Activated CD8-positive, alpha-beta memory T cell treated with anti-CD3 and anti-CD28 coated beads, Interleukin-2, amount 10 ng/mL, durations not matched to agents 7 days and 5 days (primary cell): ENCODE results near the gene SLC6A19. TPM values are rescaled to one million over a fixed set of nuclear protein-coding genes. Genes with fewer than 3 reads are reported as not detected.

ENCODE experiments used
- ATAC-seq: fragments of 150-1000 bp; cut with Tn5 transposase; one replicate; pipeline ENCODE4 v1.10.0; 2021; ENCODE audit warnings: moderate library complexity
- CTCF ChIA-PET: fragments of 350-600 bp; sonication (Branson Sonifier 250); formaldehyde crosslinking; loops from one replicate; lab custom pipeline; 2021; ENCODE audit warnings: antibody characterized with exemption; lab: Charles Lee
- DNase-seq: peaks from one replicate; pipeline ENCODE4 v3.0.0-alpha.2; 2020
- H3K27ac Mint-ChIP-seq: one replicate; pipeline ENCODE4 v1.8.0; 2021; ENCODE audit warnings: mild to moderate bottlenecking, mixed read lengths
- H3K27me3 Mint-ChIP-seq: one replicate; pipeline ENCODE4 v1.8.0; 2021; ENCODE audit warnings: mixed read lengths
- H3K36me3 Mint-ChIP-seq: one replicate; pipeline ENCODE4 v1.8.0; 2021; ENCODE audit warnings: mild to moderate bottlenecking, mixed read lengths
- H3K4me1 Mint-ChIP-seq: one replicate; pipeline ENCODE4 v1.8.0; 2021; ENCODE audit warnings: mixed read lengths
- H3K4me3 Mint-ChIP-seq: one replicate; pipeline ENCODE4 v1.8.0; 2021; ENCODE audit warnings: mild to moderate bottlenecking, moderate library complexity, mixed read lengths
- H3K9me3 Mint-ChIP-seq: one replicate; pipeline ENCODE4 v1.8.0; 2022; ENCODE audit warnings: low read depth, mixed read lengths
- total RNA-seq, 2 experiments: library from RNA; stranded (reverse); gene quantifications; one replicate each; pipeline ENCODE4 v1.2.3, GENCODE V29; 2021

Gene SLC6A19
- total RNA-seq, 2 experiments from 2014 or later, result not detected

DNA sequence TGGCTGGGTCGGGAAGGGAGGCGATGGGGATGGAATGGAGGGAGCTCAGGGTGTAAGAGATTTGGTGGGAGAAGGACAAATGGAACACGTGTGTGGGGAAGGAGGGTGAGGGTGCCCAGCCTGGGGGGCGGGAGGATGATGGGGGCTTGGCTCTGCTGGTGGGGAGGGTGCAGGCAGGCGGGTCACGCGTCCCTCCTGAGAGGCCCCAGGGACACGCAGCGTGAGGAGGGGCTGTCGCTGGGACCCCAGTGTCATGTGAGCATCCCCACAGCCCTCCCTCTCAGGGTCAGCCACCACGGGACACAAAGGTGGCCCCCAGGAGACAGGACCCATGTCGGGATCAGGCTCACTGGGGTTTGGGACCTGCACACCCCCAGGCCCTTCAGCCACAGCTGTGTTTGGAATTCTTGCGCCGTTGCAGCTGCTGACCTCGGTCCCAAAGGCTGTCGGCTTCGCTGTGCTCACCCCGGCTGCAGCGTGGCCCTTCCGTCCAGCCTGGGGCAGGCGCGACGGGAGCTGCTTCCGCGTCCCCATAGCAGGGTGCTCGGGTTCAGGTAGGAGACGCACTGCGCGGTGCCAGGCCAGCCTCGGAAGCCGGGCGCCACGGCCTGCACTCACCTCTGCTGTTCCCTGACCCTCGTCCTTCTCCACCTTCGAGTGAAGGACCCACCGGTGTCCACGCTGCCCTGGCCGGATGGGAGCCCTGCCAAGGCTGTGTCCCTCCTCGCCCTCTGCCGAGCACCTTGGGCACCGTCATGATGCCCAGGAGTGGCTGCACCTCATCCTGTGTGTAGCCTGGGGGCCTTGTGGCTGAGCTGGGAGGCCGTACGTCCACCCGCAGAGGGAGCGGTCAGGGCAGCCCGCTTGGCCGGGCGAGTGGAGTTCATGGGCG, 5.4 kb downstream of the SLC6A19 start:
- Mint-ChIP-seq H3K27me3 (peaks cover 10% of the 10 kb centered on the region), H3K4me1 (no peaks in the 10 kb centered on the region), H3K9me3 (no peaks in the 10 kb centered on the region), H3K4me3 (no peak overlapping the region), H3K27ac (no peak overlapping the region), H3K36me3 (no peaks in the 10 kb centered on the region)
- ATAC-seq (no peak), DNase-seq (no peak)
- CTCF ChIA-PET, result no interaction called here

- H3K4me3 Mint-ChIP-seq, result no peak overlapping the region
- no peak for ATAC-seq
- CTCF ChIA-PET, result no interaction called here
These were observed 6.2 kb downstream of the SLC6A19 start for GRCh38 chr5:1207555-1207954.

DNA sequence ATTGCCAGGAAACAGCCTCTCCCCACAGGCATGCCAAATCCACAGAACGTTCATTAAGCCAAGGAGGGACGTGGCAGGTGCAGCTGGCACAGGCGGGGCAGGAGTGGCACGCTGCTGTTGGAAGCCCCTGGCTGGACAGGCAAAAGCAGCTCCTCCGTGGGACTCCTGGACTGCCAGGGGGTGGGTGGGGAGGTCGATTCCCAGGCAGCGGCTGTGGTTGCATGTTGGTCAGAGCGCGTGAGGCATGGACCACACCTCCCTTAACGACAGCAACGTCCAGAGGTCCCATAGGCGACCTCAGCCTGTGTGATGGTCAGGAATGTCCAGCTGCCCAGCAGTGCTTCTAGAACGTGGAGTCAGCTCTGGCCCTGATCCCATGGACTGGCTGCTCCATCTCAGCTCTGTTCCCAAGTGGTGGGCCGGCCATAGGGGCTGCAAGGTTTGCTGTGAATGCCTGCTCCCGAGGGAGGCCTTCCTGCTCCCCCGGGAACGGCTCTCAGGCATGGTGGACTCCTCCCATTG, 6.9 kb downstream of the SLC6A19 start:
- H3K27me3 Mint-ChIP-seq, result peaks cover 10% of the 10 kb centered on the region
- H3K4me1 Mint-ChIP-seq, result no peaks in the 10 kb centered on the region
- no peaks in the 10 kb centered on the region for H3K9me3 Mint-ChIP-seq
- DNase-seq (no peak), ATAC-seq (no peak)
- CTCF ChIA-PET, result no interaction called here
- H3K4me3 Mint-ChIP-seq, result no peak overlapping the region
- H3K27ac Mint-ChIP-seq, result no peak overlapping the region
- no peaks in the 10 kb centered on the region for H3K36me3 Mint-ChIP-seq

More at GRCh38 chr5:1207555-1207954, 6.2 kb downstream of the SLC6A19 start:
- H3K4me1 Mint-ChIP-seq, result no peaks in the 10 kb centered on the region
- peaks cover 10% of the 10 kb centered on the region for H3K27me3 Mint-ChIP-seq
- no peaks in the 10 kb centered on the region for H3K9me3 Mint-ChIP-seq
- no peaks in the 10 kb centered on the region for H3K36me3 Mint-ChIP-seq
- no peak overlapping the region for H3K27ac Mint-ChIP-seq
- no peak for DNase-seq

- ATAC-seq (no peak), DNase-seq (no peak)
- no peaks in the 10 kb centered on the region for H3K4me1 Mint-ChIP-seq
- no peaks in the 10 kb centered on the region for H3K36me3 Mint-ChIP-seq
- no peak overlapping the region for H3K4me3 Mint-ChIP-seq
- H3K27me3 Mint-ChIP-seq, result peaks cover 10% of the 10 kb centered on the region
- no peak overlapping the region for H3K27ac Mint-ChIP-seq
- H3K9me3 Mint-ChIP-seq, result no peaks in the 10 kb centered on the region
- CTCF ChIA-PET, result no interaction called here
These were observed 7.5 kb downstream of the SLC6A19 start for GRCh38 chr5:1208743-1209488.

- DNase-seq (no peak), ATAC-seq (no peak)
- CTCF ChIA-PET, result no interaction called here
- Mint-ChIP-seq H3K27me3 (peaks cover 10% of the 10 kb centered on the region), H3K9me3 (no peaks in the 10 kb centered on the region), H3K4me1 (no peaks in the 10 kb centered on the region), H3K4me3 (no peak overlapping the region), H3K36me3 (no peaks in the 10 kb centered on the region), H3K27ac (no peak overlapping the region)
These were observed 8.1 kb downstream of the SLC6A19 start for GRCh38 chr5:1209489-1209852.

DNA sequence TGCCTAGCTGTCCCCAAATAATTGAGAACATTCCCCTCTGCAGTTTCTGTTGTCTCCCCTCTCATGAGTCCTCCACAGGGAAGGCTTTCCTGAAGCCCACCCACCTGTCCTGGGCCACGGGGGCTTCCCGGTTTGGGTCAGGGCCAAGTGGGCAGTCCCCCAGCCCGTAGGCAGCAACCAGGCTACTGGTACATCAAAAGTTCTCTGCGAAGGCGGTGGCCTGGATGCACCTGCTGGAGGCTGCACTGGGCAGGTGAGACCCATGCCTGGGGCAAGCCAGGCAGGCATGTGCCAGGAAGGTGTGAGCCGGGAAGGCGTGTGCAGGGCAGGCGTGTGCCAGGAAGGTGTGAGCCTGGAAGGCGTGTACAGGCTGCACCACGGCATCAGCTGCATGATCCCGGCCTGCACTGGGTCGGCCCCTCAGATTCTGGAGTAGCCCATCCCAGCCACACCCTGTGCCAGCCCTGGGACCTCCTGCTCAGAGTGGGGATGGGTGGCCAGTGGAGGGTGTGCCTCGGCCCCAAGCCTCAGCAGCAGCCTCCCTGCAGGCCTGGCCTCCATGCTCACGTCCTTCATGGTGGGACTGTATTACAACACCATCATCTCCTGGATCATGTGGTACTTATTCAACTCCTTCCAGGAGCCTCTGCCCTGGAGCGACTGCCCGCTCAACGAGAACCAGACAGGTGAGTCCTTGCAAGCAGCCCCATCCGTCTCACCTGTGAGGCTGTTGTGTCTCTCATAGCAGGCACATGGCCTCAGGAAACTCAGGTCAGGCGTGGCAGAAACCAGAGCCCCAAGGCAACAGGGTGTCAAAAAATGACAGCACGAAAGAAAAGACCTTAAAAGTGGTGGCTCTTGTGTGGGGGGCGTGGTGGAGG, 8.7 kb downstream of the SLC6A19 start:
- Mint-ChIP-seq H3K27me3 (peaks cover 5% of the 10 kb centered on the region), H3K4me1 (no peaks in the 10 kb centered on the region), H3K36me3 (no peaks in the 10 kb centered on the region), H3K4me3 (no peak overlapping the region), H3K27ac (no peak overlapping the region), H3K9me3 (no peaks in the 10 kb centered on the region)
- ATAC-seq (no peak), DNase-seq (no peak)
- CTCF ChIA-PET, result no interaction called here

GRCh38 chr5:1210832-1211251, 9.4 kb downstream of the SLC6A19 start:
- Mint-ChIP-seq H3K27me3 (no peaks in the 10 kb centered on the region), H3K4me3 (no peak overlapping the region), H3K36me3 (no peaks in the 10 kb centered on the region), H3K4me1 (no peaks in the 10 kb centered on the region), H3K9me3 (no peaks in the 10 kb centered on the region), H3K27ac (no peak overlapping the region)
- no peak for DNase-seq
- ATAC-seq, result no peak
- CTCF ChIA-PET, result no interaction called here

GRCh38 chr5:1211701-1212100, 10.3 kb downstream of the SLC6A19 start:
- no peak overlapping the region for H3K4me3 Mint-ChIP-seq
- DNase-seq (no peak), ATAC-seq (no peak)
- H3K9me3 Mint-ChIP-seq, result no peaks in the 10 kb centered on the region
- no peak overlapping the region for H3K27ac Mint-ChIP-seq
- CTCF ChIA-PET, result no interaction called here
- no peaks in the 10 kb centered on the region for H3K27me3 Mint-ChIP-seq
- H3K36me3 Mint-ChIP-seq, result no peaks in the 10 kb centered on the region
- H3K4me1 Mint-ChIP-seq, result no peaks in the 10 kb centered on the region

- no peaks in the 10 kb centered on the region for H3K36me3 Mint-ChIP-seq
- DNase-seq (no peak), ATAC-seq (no peak)
- CTCF ChIA-PET, result no interaction called here
- H3K4me1 Mint-ChIP-seq, result no peaks in the 10 kb centered on the region
- H3K9me3 Mint-ChIP-seq, result no peaks in the 10 kb centered on the region
- no peak overlapping the region for H3K27ac Mint-ChIP-seq
- H3K27me3 Mint-ChIP-seq, result no peaks in the 10 kb centered on the region
- no peak overlapping the region for H3K4me3 Mint-ChIP-seq
These were observed 10.9 kb downstream of the SLC6A19 start for GRCh38 chr5:1212271-1212670.

GRCh38 chr5:1212881-1213280, 11.5 kb downstream of the SLC6A19 start:
- ATAC-seq (no peak), DNase-seq (no peak)
- Mint-ChIP-seq H3K27me3 (peaks cover under 1% of the 10 kb centered on the region), H3K36me3 (no peaks in the 10 kb centered on the region), H3K9me3 (no peaks in the 10 kb centered on the region), H3K4me3 (no peak overlapping the region), H3K27ac (no peak overlapping the region), H3K4me1 (no peaks in the 10 kb centered on the region)
- CTCF ChIA-PET, result no interaction called here

DNA sequence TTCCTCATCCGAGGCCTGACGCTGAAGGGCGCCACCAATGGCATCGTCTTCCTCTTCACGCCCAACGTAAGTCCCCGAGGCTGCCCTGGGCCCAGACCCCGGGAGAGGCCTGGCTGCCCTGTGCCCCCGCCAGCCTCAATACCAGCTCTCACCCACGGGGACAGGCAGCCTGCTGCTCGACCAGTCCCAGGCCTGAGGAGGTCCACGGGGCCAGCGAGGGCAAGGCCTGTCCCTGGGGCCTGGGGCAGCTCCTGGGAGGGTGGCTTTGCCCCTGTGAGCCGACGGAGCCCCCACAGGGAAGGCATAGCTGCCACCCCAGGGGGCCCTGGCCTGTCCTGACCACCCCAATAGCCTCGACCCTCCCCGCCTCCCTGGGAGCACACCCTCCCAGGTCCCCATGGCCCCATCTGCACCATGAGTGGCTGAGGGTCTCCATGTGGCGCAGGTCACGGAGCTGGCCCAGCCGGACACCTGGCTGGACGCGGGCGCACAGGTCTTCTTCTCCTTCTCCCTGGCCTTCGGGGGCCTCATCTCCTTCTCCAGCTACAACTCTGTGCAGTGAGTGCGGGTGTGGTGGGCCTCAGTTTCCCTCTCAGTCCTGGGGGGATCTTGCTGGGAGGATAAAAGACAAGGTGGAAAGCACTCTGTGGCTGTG, 12.2 kb downstream of the SLC6A19 start:
- no peak for ATAC-seq
- no peak overlapping the region for H3K4me3 Mint-ChIP-seq
- no peak overlapping the region for H3K27ac Mint-ChIP-seq

GRCh38 chr5:1214163-1214935, 13.0 kb downstream of the SLC6A19 start:
- ATAC-seq, result no peak
- Mint-ChIP-seq H3K4me3 (no peak overlapping the region), H3K9me3 (no peaks in the 10 kb centered on the region), H3K4me1 (no peaks in the 10 kb centered on the region), H3K27ac (no peak overlapping the region), H3K36me3 (no peaks in the 10 kb centered on the region), H3K27me3 (peaks cover 2% of the 10 kb centered on the region)
- CTCF ChIA-PET, result no interaction called here
- no peak for DNase-seq

More for the DNA sequence above, 12.2 kb downstream of the SLC6A19 start:
- Mint-ChIP-seq H3K9me3 (no peaks in the 10 kb centered on the region), H3K36me3 (no peaks in the 10 kb centered on the region), H3K4me1 (no peaks in the 10 kb centered on the region), H3K27me3 (peaks cover 2% of the 10 kb centered on the region)
- no peak for DNase-seq
- CTCF ChIA-PET, result no interaction called here
